D721Med (cell line): ENCODE results near the gene B4GALT3.

ENCODE experiments used
- DNase-seq: peaks from one replicate; pipeline ENCODE4 v3.0.0; 2011; ENCODE audit warnings: low spot score; ENCODE audit not compliant: insufficient read length
- FAIRE-seq: peaks from 2 replicates; lab custom pipeline; 2011; peaks lifted over from hg19 to GRCh38; lab: Jason Lieb, UNC
- TF ChIP-seq, protein P1 (sequence below): IDR thresholded peaks from 2 replicates; pipeline ENCODE4 v1.5.1; 2012; ENCODE audit warnings: mild to moderate bottlenecking, control low read depth; ENCODE audit not compliant: insufficient read depth; ENCODE audit errors: missing control alignments

B4GALT3 gene

DNA sequence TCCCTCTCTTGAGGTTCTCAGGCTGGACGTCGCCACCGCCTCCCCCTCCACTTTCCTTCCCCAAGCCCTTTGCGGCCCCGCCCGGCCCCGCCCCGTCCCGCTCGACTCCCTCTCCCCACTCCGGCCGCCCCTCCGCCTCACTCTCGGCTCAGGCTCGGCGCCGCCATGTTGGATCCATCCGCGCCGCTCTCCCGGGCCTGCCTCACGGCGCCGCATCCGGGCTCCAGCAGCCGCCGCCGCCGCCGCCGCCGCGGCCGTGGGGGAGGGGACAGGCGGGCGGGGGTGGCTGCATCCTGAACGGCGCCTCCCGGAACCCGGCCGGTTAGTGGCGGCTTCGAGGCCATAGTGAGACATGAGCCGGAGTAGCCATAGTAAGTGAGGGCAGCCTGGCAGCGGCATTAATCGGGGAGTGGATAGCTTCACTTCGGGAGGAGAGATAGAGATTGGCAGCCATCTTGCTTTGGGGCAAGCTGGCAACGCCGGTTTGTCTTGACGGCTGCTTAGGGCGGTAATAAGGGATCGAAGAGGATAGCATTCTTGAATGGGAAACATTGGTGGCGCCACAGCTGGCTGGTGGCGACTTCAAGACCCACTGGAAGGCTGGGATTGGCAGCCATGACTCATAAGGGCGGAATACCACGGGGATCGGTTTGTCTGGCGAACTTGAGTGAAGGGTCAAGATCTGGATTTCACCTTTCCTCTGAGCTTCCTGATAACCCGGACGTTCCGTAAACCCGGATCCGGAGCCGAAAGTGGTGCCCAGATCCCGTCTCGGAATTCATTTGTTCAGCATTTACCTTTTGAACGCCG, 44.7 kb downstream of the B4GALT3 start, which contains the start of gene DEDD:
TSS of gene DEDD (minus strand) at position 258 of the 810 bp plus-strand sequence. CDS start 8,205 bp downstream, outside the sequence.
- TF ChIP-seq, protein P1, sequence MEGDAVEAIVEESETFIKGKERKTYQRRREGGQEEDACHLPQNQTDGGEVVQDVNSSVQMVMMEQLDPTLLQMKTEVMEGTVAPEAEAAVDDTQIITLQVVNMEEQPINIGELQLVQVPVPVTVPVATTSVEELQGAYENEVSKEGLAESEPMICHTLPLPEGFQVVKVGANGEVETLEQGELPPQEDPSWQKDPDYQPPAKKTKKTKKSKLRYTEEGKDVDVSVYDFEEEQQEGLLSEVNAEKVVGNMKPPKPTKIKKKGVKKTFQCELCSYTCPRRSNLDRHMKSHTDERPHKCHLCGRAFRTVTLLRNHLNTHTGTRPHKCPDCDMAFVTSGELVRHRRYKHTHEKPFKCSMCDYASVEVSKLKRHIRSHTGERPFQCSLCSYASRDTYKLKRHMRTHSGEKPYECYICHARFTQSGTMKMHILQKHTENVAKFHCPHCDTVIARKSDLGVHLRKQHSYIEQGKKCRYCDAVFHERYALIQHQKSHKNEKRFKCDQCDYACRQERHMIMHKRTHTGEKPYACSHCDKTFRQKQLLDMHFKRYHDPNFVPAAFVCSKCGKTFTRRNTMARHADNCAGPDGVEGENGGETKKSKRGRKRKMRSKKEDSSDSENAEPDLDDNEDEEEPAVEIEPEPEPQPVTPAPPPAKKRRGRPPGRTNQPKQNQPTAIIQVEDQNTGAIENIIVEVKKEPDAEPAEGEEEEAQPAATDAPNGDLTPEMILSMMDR: peak; percentile 25
- DNase-seq (peak; percentile 83), FAIRE-seq (peak; percentile 70)

DNA sequence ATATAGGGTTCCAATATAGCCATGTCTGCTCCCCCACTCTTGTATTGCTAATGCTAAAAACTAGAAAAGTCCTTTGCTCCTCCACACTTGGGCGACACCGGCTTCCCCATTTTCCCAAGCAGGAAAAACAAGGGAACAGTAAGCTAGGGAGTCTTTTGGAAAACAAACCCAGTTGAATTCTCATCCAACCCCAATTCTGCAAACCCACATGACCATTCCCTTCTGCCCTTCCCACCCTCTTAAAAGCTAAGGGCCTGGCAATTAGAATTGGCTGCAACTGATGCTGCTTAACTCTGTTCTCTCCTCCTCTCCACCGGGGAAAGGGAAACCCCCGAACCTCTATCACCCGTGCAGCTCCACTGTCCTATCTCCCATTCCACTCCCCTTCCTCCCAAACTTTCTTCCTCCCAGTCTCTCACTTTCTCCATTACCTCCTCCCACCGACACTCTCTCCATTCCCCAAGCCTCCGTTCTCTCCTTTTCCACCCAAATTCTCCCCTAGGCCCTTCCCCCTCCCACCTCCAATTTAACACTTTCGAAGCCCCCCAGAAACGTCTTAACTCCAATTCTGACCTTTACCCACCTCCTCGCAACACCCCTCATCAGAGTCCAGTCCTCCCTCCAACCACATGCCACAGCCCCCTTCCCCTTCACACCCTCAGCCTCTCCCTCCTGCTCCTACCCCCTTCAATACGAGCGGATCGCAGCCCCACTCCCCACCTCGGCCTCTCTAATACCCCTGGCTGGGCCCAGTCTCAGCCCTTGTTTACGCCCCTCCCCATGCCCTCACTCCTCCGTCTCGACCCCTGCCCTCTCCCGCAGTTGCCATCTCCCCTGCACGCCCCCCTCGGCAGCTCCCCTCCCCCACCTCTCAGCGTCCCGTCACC, 45.5 kb downstream of the B4GALT3 start:
- TF ChIP-seq, protein P1: no peak
- no peak for DNase-seq
- no peak for FAIRE-seq

DNA sequence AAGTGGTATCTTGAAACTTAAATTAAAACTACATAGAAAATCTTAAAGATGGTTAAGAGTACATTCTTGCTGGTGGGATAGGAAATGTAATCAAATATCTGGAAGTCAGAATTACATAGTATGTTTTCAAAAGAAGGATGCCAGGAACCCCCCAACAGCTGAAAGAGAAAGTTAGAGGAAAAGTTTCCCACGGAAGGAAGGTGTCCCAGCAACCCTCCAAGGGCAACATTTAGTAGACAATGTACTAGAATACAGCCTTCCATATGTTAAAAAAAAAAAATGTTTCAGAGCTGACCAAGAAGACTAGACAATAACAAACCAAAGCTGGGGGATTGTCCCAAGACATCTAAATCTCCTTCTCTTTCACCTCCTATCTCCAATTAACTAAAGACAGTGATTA, 47.0 kb downstream of the B4GALT3 start:
- TF ChIP-seq, protein P1: no peak
- DNase-seq (no peak), FAIRE-seq (no peak)

DNA sequence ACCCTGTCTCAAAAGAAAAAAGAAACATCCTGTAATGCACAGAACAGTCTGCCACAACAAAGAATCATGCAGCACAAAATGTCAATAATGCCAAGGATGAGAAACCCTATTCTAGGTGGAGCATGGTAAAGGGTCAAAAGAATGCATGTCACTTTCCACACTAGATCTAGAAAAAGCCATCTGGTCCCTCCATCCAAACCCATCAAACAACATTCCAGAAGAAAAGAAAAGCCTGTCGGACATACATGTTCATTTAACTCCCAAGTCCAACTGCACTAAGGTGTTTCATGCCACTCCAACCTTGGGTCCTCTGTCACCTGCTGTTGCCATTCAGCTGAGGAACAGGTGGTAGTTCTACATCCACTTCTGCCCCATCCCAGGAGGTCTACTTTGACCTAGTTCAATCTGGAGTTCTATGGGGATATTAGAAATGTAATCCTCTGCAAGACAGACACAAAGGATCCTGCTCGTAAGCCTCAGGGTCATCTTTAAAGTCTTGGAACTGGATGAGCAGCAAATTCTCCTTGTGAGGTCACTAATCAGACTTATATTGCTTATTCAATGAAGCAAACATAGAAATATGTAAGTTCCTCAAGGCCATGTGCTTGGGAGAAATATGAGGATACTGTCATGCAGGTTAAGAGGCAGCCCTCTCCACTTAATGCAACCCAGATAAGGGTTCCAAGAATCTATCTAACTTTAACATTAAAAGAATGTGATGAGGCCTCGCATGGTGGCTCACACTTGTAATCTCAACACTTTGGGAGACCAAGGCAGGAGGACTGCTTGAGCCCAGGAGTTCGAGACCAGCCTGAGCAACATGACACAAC, 48.5 kb downstream of the B4GALT3 start:
- DNase-seq (no peak), FAIRE-seq (no peak)
- TF ChIP-seq, protein P1: no peak

DNA sequence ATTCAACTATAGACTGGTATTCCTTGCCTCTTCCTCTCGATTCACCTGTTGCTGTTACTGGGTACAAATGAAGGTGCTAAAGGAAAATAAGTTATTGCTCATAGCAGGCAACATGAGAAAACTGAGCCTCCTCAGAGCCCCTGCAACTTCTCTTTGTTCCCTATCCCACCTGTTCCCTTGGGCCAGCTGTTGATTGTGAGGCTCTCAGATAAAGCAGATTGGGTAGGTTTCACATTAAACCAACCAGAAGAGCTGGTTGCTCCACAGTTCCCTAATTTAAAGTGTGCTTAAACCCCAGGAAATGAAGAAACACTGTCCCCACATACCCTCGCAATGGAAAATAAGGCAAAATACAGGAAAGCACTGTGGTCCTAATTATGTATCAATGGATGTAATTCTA, 49.7 kb downstream of the B4GALT3 start:
- TF ChIP-seq, protein P1: no peak
- DNase-seq: no peak
- FAIRE-seq: no peak

DNA sequence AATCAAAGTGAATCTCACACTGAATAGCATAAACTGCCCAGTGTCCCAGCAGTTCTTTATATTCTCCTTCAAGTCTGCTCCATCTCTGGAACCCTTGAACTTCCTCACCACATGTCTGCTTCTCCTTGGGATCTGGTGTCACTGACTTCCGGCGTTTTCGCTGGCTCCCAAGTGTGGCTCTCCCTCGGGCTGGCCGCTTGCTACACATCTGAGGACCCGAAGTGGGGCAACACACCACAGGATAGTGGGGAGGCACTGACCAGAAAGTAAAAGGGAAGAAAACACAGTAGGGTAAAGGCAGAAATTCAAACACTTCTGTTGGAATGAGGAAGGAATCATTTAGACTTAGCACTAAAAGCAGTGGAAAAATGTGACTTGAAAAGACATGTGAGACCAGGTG, 54.3 kb downstream of the B4GALT3 start:
- TF ChIP-seq, protein P1: no peak
- no peak for DNase-seq

More for the DNA sequence above, 54.3 kb downstream of the B4GALT3 start:
- FAIRE-seq: no peak
